ENCODE measurements around the gene S100A10. TPM values are rescaled to one million over a fixed set of nuclear protein-coding genes. Genes with fewer than 3 reads are reported as not detected.

The S100A10 gene
- polyA plus RNA-seq, 1 donor from 2014 or later, result 459 TPM

DNA sequence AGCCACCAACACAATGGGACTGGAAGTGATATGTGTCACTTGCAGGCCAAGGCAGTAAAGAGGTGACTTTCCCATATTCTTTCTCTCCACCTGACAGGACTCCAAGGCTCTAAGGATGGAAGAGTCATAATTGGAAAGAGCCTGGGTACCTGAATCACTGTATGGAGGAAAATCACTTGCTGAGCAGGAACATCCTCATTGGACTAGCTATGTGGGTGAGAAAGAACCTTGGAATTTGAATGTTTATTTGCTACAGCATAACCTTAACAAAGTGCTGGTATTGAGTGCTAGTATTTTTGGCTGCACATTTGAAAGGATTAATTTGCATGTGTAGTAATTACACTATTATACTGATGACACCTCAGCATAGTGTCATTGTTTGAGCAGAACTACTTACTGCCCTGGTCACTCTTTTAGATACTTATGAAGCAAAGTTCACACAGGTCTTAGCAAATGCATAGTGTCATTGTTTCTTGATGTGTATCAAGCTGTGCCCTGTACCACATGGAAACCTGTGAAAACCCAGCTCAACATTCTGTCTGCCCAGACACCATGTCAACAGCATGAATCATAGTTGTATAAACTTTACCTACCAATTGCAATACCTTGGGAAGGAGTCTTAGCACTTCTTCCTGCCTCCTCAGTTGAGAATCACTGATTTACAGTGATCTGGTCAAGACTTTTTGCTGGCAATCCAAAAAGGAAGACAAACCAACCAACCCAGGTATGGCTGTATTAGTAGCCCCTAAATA, 5.1 kb upstream of the S100A10 start:
- Mint-ChIP-seq H3K27me3 (peaks cover 1% of the 10 kb centered on the region), H3K4me1 (peaks cover 2 to 6% (median 4%) of the 10 kb centered on the region in 3 donors), H3K9me3 (no peaks in the 10 kb centered on the region), H3K27ac (no peak overlapping the region), H3K36me3 (peaks cover 4% of the 10 kb centered on the region), H3K4me3 (no peak overlapping the region)

DNA sequence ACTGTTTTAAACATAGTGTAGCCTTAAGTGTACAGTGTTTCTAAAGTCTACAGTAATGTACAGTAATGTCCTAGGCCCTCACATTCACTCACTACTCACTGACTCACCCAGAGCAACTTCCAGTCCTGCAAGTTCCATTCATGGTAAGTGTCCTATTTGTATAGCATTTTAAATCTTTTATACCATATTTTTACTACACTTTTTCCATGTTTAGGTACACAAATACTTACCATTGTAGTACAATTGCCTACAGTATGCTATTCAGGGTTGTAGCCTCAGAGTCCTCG, 3.6 kb upstream of the S100A10 start:
- no peak overlapping the region for H3K4me3 Mint-ChIP-seq
- H3K36me3 Mint-ChIP-seq, result peaks cover 2% of the 10 kb centered on the region
- H3K27ac Mint-ChIP-seq, result no peak overlapping the region
- H3K9me3 Mint-ChIP-seq, result no peaks in the 10 kb centered on the region
- H3K27me3 Mint-ChIP-seq, result no peaks in the 10 kb centered on the region
- H3K4me1 Mint-ChIP-seq, result peaks cover 4 to 10% (median 10%) of the 10 kb centered on the region in 3 donors

DNA sequence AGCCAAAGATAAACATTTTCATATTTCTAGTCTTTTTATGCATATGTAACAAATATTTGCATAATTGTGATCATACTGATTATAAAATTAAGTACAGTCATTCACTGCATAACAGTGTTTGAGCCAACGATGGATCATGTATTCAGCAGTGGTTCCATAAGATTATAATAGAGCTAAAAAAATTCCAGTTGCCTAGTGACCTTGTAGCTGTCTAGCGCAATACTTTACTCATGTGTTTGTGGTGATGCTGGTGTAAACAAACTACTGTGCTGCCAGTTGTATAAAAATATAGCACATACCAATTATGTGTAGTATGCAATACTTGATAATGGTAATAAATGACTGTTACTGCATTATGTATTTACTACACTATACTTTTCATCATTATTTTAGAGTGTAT, 2.1 kb upstream of the S100A10 start:
- Mint-ChIP-seq H3K36me3 (peaks cover 2% of the 10 kb centered on the region), H3K9me3 (no peaks in the 10 kb centered on the region), H3K4me3 (no peak overlapping the region), H3K27ac (no peak overlapping the region), H3K27me3 (no peaks in the 10 kb centered on the region), H3K4me1 (peaks cover 4 to 20% (median 17%) of the 10 kb centered on the region in 3 donors)

DNA sequence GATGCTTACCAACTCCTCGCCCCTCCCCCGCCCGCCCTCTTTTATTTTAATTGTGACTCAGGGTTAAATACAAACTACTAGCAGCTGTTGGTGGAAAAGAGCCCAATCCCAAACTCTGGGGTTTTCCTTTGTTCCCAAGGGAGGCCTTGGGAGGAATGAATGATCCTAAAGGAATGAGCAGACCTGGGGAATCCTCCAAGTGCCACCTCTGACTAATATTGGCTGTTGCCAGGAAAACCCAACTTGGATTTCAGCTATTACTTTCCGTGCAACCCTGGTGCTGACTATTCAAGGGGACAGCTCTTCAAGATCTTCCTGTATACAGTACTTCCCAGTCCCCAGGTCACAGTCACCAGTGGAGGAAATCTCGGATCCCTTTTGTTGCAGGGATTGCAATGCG, 1.3 kb upstream of the S100A10 start:
- peak overlapping the region in 2 of 3 donors; percentile 62 to 71 for H3K27ac Mint-ChIP-seq
- H3K27me3 Mint-ChIP-seq, result no peaks in the 10 kb centered on the region
- H3K4me3 Mint-ChIP-seq, result peak overlapping the region; percentile 25 to 78 (median 70)
- peaks cover 2% of the 10 kb centered on the region for H3K36me3 Mint-ChIP-seq
- peaks cover 4 to 23% (median 23%) of the 10 kb centered on the region in 3 donors for H3K4me1 Mint-ChIP-seq
- H3K9me3 Mint-ChIP-seq, result no peaks in the 10 kb centered on the region

DNA sequence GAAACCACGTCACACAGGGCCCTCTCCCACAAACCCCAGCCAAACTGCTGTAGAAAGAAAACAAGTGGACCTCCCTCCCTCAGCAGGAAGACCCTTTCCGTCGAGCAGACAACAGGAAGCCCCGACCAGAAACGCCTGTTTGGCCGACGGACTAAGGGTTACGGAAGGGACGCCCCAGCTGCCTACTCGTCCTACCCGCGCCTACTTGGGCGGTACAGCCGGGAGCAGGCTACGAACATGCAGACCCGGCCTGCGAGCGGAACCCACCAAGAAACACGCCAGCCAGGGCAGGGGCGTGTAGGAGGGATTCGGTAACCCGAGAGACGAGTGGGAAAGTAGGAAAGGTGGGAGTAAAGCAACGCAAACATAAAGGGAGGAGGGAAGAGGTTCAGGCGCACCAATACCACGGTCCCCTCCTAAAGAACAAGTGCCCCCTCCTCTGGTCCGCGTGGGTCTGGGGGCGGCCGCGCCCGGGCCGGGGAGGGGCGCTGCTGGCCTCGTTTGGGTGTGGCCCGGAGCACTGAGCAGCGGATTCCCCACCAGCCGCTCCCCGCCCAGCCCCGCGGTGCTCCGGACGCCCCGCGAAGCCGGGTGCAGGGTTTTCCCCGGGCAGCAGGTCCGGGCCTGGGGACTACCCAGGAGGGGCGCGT, 450 bp downstream of the S100A10 start:
- H3K27ac Mint-ChIP-seq, result peak overlapping the region; percentile 38 to 96 (median 88)
- peak overlapping the region; percentile 88 to 99 (median 96) for H3K4me3 Mint-ChIP-seq
- no peaks in the 10 kb centered on the region for H3K9me3 Mint-ChIP-seq
- no peaks in the 10 kb centered on the region for H3K27me3 Mint-ChIP-seq
- H3K4me1 Mint-ChIP-seq, result peaks cover 4 to 28% (median 26%) of the 10 kb centered on the region in 3 donors
- peaks cover 2% of the 10 kb centered on the region for H3K36me3 Mint-ChIP-seq

DNA sequence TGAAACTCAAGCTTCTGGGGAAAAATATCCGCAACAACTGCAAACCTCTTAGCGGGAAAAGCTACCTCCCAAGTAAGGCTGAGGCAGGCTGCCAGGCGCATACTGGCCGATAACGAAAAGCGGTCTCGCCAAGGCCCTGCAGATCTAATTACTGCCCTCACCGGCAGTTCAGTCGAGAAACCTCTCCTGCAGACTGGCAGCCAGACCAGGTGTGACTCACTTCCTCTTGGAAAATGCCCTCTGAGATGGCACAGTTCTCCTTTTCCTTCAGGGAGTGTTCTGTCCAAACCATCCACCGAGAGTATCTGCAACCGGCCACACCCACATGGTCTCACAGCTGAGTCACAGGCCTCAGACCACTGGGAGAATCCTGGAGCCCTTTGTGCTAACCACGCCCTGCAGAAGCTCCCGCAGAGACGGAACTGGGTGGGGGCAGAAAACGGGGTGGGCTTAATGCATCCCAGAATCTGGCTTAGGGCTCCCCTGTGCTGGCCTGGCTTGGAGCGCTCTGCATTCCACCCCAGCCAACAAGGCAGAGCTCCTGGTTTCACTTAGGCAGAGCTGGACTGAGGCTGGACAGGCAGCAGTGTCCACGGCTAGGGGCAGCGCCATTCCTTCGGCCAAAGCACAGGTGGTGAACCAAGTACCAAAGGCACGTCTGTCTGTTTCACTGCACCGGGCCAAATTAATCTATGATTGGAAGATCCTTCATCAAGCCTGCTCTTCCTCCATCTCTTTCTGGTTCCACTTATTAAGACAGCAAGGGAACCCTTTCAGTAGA, 1.2 kb downstream of the S100A10 start:
- Mint-ChIP-seq H3K4me1 (peaks cover 4 to 30% (median 28%) of the 10 kb centered on the region in 3 donors), H3K27ac (peak overlapping the region; percentile 38 to 96 (median 88)), H3K36me3 (no peaks in the 10 kb centered on the region), H3K27me3 (no peaks in the 10 kb centered on the region), H3K9me3 (no peaks in the 10 kb centered on the region), H3K4me3 (peak overlapping the region; percentile 88 to 99 (median 96))

DNA sequence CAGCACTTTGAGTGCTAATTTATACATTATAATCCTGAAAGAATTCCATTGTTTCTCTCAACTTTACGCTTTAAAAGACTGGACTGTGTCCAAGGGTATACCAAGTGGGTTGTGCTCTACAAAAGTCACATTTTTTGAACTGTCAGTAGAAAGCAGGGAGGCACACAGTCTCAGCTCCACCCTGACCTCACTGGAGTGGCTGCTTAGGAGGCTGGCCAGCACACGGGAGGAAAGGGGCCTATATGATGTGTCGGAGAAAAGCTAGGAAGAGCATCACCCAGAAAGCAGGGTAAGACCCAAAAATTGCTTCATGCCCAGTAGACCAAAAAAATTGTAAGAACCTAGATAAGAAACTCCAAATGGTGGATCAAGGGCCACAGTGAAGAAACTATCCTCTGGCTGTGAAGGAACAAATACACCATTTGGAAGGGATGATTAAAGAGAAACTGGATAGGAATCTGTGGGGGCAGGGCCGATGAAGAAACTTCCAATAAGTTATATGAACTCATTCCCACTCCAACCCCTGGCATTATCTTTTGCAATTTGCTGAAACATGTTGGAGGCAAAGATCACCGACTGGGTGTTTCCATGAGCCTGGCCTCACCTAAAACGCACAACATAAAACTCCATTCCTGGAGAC, 1.9 kb downstream of the S100A10 start:
- Mint-ChIP-seq H3K27ac (peak overlapping the region in 2 of 3 donors; percentile 14 to 38), H3K27me3 (no peaks in the 10 kb centered on the region), H3K4me3 (peak overlapping the region; percentile 57 to 99 (median 94)), H3K9me3 (no peaks in the 10 kb centered on the region), H3K36me3 (no peaks in the 10 kb centered on the region), H3K4me1 (peaks cover 5 to 33% (median 31%) of the 10 kb centered on the region in 3 donors)

DNA sequence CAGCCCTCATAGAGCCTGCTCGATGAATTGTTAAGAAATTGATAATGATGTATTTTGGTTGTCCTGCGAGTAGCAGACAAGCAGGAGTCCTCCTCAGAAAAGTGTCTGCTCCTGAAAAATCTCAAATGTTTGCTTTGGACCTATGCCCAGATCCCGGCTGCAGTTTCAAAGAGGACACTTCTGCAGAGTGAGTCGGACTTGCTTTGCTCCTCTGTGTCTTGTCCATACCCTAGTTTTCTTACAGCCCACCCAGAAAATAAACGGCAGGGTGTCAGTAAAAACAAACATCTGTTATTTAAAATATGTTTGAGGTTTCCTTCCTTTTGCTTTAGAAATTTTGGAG, 2.8 kb downstream of the S100A10 start:
- H3K4me3 Mint-ChIP-seq, result peak overlapping the region in 3 of 4 donors; percentile 10 to 88 (median 14)
- no peaks in the 10 kb centered on the region for H3K9me3 Mint-ChIP-seq
- no peak overlapping the region for H3K27ac Mint-ChIP-seq
- no peaks in the 10 kb centered on the region for H3K36me3 Mint-ChIP-seq
- peaks cover 11 to 39% (median 32%) of the 10 kb centered on the region in 3 donors for H3K4me1 Mint-ChIP-seq
- no peaks in the 10 kb centered on the region for H3K27me3 Mint-ChIP-seq

DNA sequence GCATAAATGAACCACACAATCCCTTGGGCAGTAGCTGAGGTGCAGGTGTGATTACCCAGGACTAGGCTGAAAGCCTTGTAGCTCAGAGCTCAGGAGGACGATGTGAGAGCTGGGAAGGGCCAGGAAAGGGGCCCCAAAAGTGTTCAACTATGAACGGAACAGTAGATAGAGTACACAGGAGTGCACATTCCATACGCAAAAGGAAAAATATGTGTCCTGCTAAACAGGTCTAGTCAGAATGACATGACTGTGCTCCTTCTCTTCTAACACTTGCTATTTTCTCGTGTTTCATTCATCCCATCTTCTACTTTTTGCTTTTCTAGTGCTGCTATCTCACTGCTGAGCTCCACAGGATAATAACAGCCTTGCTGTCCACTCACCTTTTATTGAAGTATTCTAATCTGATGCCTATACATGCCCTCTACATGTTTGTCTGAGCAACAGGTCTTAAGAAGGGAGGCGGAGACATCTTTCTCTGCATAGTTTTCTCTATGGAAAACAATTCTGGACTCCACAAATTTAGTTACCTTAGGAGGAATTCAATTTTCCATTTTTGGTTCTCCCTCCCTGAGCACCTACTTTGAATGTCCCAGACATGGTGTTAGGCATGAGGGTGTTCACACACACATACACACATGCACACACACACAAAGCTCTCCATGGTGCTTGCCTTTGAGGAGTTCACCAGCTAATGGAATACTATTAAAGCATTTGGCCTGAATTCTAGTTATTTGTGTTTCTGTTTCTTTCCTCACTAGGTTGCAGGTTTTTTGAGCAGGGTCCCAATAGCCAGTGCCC, 3.4 kb downstream of the S100A10 start:
- H3K9me3 Mint-ChIP-seq, result no peaks in the 10 kb centered on the region
- H3K4me1 Mint-ChIP-seq, result peaks cover 10 to 39% (median 32%) of the 10 kb centered on the region in 3 donors
- no peaks in the 10 kb centered on the region for H3K27me3 Mint-ChIP-seq
- H3K36me3 Mint-ChIP-seq, result no peaks in the 10 kb centered on the region
- H3K4me3 Mint-ChIP-seq, result peak overlapping the region in 3 of 4 donors; percentile 10 to 88 (median 14)
- H3K27ac Mint-ChIP-seq, result no peak overlapping the region

DNA sequence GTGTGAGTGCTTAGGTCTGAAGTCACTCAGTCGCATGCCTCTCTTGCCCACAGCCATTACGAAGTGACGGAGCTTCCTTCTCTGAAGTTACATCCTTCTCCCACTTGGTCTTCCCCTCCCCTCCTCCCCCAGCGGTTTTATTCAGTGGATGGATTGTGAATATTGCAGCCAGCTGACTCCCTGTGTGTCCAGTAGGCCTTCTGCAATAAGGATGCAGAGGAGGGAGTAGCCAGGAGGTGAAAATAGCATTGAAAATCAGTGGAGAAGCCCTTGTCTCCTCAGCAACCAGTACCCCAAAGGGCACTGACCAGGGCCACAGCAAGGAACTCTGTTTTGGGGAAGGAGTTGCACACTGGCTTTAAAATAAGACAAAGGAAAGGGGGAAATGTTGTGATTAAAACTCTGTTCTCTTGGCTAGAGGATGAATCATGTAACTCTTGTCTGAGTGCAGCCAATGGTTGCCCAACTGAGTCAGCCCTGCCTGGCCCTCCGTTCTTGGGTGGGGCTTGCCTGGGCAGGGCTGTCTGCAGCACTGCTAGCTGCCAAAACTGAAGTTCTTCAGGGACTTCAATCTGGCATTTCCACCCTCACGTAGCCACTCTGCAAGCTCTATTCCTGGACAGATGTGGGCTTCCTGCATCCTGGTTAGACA, 4.3 kb downstream of the S100A10 start:
- Mint-ChIP-seq H3K36me3 (no peaks in the 10 kb centered on the region), H3K27ac (no peak overlapping the region), H3K27me3 (no peaks in the 10 kb centered on the region), H3K4me3 (no peak overlapping the region), H3K4me1 (peaks cover 12 to 46% (median 38%) of the 10 kb centered on the region in 3 donors), H3K9me3 (no peaks in the 10 kb centered on the region)

DNA sequence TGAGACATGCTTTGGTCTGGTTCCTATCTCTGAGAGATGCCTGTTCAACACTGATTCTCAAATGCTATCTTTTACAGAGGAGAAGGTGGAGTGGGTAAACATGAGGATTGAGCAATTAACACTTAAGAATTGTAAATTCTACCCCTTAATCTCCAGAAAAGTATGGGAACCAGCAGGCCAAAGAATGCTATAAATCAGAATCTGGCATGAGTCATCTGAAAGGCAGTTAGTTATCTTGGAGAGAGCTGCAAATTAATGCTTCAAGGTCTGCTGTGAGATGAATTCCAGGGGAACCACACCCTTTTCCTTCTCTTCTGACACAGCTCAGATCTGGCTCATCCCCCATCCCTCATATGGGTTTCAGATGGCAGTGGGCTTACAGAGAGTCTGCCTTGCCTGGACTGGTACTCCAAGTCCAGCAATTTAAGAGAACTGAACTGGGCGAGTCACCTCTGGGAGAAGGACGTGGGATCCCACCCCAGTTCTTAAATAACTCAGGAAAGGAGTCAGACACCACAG, 5.2 kb downstream of the S100A10 start:
- no peaks in the 10 kb centered on the region for H3K9me3 Mint-ChIP-seq
- H3K27me3 Mint-ChIP-seq, result no peaks in the 10 kb centered on the region
- no peak overlapping the region for H3K27ac Mint-ChIP-seq
- H3K36me3 Mint-ChIP-seq, result no peaks in the 10 kb centered on the region
- H3K4me3 Mint-ChIP-seq, result peak overlapping the region in 1 of 4 donors; percentile 39
- H3K4me1 Mint-ChIP-seq, result peaks cover 13 to 46% (median 38%) of the 10 kb centered on the region in 3 donors

DNA sequence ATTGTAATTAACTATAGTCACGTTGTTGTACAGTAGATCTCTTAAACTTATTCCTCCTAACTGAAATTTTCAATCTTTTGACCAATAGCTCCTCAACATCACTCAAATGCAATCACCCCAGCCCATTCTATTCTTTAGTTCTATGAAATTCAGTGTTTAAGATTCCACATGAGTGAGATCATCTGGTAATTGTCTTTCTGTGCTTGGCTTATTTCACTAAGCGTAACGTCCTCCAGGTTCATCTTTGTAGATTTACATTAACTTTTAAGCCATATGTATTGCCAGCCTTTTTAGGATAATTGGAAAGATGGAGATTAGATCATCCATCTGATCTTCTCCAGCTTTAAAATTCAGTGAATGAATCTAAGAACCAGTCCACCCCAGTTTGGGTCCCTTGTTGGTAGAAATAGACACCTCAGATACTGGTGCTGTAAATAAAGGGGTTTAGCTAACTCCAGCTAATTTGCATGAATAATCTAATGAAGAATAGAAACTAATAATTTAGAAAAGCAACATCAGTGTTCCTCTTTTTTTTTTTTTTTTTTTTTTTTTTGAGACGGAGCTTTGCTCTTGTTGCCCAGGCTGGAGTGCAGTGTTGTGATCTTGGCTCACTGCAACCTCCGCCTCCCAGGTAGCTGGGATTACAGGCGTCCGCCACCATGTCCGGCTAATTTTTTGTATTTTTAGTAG, 7.0 kb downstream of the S100A10 start:
- Mint-ChIP-seq H3K4me3 (peak overlapping the region in 2 of 4 donors; percentile 46 to 73), H3K9me3 (no peaks in the 10 kb centered on the region), H3K27ac (peak overlapping the region in 2 of 3 donors; percentile 4 to 11), H3K27me3 (no peaks in the 10 kb centered on the region), H3K36me3 (peaks cover 4% of the 10 kb centered on the region), H3K4me1 (peaks cover 13 to 32% (median 29%) of the 10 kb centered on the region in 3 donors)

DNA sequence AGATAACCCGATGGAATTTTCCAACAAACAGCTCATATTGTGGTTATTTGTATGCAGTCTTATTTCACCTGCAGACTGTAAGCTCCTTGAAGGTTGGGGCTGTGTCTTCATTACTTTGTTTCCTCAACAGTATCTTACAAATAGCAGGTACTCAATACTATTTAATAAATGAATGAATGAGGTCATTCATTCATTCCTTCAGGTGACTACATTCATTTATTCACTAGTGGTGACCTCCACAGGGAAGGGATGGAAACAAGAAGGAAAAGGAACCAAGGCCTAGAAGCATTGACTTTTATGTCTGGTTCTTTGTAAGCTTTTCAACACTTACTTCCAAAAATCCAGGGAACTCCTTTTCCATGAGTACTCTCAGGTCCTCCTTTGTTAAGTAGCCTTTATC, 7.9 kb downstream of the S100A10 start:
- Mint-ChIP-seq H3K4me3 (no peak overlapping the region), H3K9me3 (no peaks in the 10 kb centered on the region), H3K4me1 (peaks cover 13 to 31% (median 24%) of the 10 kb centered on the region in 3 donors), H3K27ac (no peak overlapping the region), H3K27me3 (no peaks in the 10 kb centered on the region), H3K36me3 (peaks cover 6% of the 10 kb centered on the region)

Measured in IgD-negative memory B cell (primary cell).